H1 (cell line): ENCODE results near the gene ENPP1. TPM values are rescaled to one million over a fixed set of nuclear protein-coding genes. Genes with fewer than 3 reads are reported as not detected.

ENCODE experiments used
- CTCF ChIA-PET: fragments of 300-600 bp; sonication (Branson Sonifier 250); formaldehyde crosslinking; loops from one replicate; lab custom pipeline; 2021; ENCODE audit not compliant: partially characterized antibody; lab: Charles Lee
- POLR2A ChIA-PET: fragments of 300-600 bp; sonication (Branson Sonifier 250); formaldehyde crosslinking; loops from one replicate; lab custom pipeline; 2021; ENCODE audit warnings: inconsistent platforms; ENCODE audit not compliant: partially characterized antibody; lab: Charles Lee
- DNase-seq, 2 experiments: peaks; one replicate each; pipeline versions ENCODE4 v3.0.0 to v3.0.0-alpha.2; 2010 to 2022; ENCODE audit warnings: low spot score in 2 of 2, low read depth in 1 of 2, mixed read lengths in 1 of 2
- FAIRE-seq: peaks from 2 replicates; lab custom pipeline; 2011; peaks lifted over from hg19 to GRCh38; lab: Jason Lieb, UNC
- H2AFZ ChIP-seq: 2 replicates; pipeline ENCODE4 v1.8.1; 2012; ENCODE audit warnings: low read length, inconsistent platforms
- H2AK5ac ChIP-seq: 2 replicates; pipeline ENCODE4 v1.6.1; 2013; ENCODE audit warnings: low read depth, low read length
- H2BK120ac ChIP-seq: replicated peaks from 2 replicates; pipeline ENCODE3; 2013; ENCODE audit warnings: low read depth, low read length, inconsistent platforms
- H2BK12ac ChIP-seq: 2 replicates; pipeline ENCODE4 v1.6.1; 2013; ENCODE audit warnings: low read depth, low read length
- H2BK15ac ChIP-seq: 2 replicates; pipeline ENCODE4 v1.6.1; 2013; ENCODE audit warnings: low read length
- H2BK20ac ChIP-seq: 2 replicates; pipeline ENCODE4 v1.6.1; 2013; ENCODE audit warnings: low read length
- H2BK5ac ChIP-seq: 2 replicates; pipeline ENCODE4 v1.6.1; 2013; ENCODE audit warnings: low read depth, low read length
- H3K14ac ChIP-seq: 2 replicates; pipeline ENCODE4 v1.6.1; 2013; ENCODE audit warnings: inconsistent platforms; ENCODE audit not compliant: insufficient read length
- H3K18ac ChIP-seq: 2 replicates; pipeline ENCODE4 v1.6.1; 2013; ENCODE audit warnings: low read length; ENCODE audit errors: extremely low read depth
- H3K23ac ChIP-seq: 2 replicates; pipeline ENCODE4 v1.6.1; 2013; ENCODE audit warnings: inconsistent platforms; ENCODE audit not compliant: insufficient read length
- H3K23me2 ChIP-seq: 2 replicates; pipeline ENCODE4 v1.6.1; 2013; ENCODE audit warnings: low read depth, low read length
- H3K27ac ChIP-seq: 2 replicates; pipeline ENCODE4 v1.6.1; 2011; ENCODE audit warnings: low read depth, low read length, inconsistent platforms
- H3K27me3 ChIP-seq, 4 experiments: replicated peaks in 1 of 4; 1 replicate in 1 of 4; 2 replicates in 3 of 4; pipeline versions ENCODE4 v1.6.1 to v1.8.1; 2011 to 2013; ENCODE audit warnings: low read length in 3 of 4, mild to moderate bottlenecking in 3 of 4, inconsistent platforms in 2 of 4, mixed read lengths in 2 of 4, moderate library complexity in 1 of 4; ENCODE audit not compliant: control insufficient read depth in 3 of 4, insufficient read depth in 3 of 4; ENCODE audit errors: extremely low read depth in 1 of 4
- H3K36me3 ChIP-seq, 4 experiments: 2 replicates each; pipeline versions ENCODE4 v1.6.1 to v1.8.1; 2011 to 2013; ENCODE audit warnings: mild to moderate bottlenecking in 4 of 4, low read length in 3 of 4, moderate library complexity in 2 of 4, control low read depth in 1 of 4, inconsistent platforms in 1 of 4; ENCODE audit not compliant: insufficient read depth in 4 of 4, control insufficient read depth in 2 of 4
- H3K4ac ChIP-seq: replicated peaks from 2 replicates; pipeline ENCODE3; 2013; ENCODE audit warnings: low read length, low read depth, mixed read lengths, inconsistent platforms; ENCODE audit not compliant: insufficient read length
- H3K4me1 ChIP-seq, 4 experiments: replicated peaks in 1 of 4; 1 replicate in 1 of 4; 2 replicates in 3 of 4; pipeline versions ENCODE4 v1.6.1 to v1.8.1; 2011 to 2013; ENCODE audit warnings: low read length in 3 of 4, inconsistent platforms in 2 of 4, mixed read lengths in 1 of 4; ENCODE audit not compliant: insufficient read depth in 4 of 4, control insufficient read depth in 3 of 4
- H3K4me2 ChIP-seq, 2 experiments: 2 replicates each; pipeline versions ENCODE4 v1.6.1 to v1.8.1; 2011 to 2013; ENCODE audit warnings: low read depth in 2 of 2, low read length in 2 of 2, control low read depth in 1 of 2, inconsistent platforms in 1 of 2, mild to moderate bottlenecking in 1 of 2; ENCODE audit not compliant: insufficient read depth in 1 of 2
- H3K4me3 ChIP-seq, 4 experiments: fragments of 200-600, 300-600 bp in 1 of 4; sonication (generic), shearing (Covaris generic), sonication (Bioruptor Twin) in 1 of 4; 2 replicates each; pipeline versions ENCODE4 v1.5.1 to v1.8.1; 2011 to 2016; ENCODE audit warnings: low read length in 4 of 4, low read depth in 3 of 4, control low read depth in 2 of 4, inconsistent platforms in 2 of 4, mild to moderate bottlenecking in 2 of 4, mixed read lengths in 1 of 4, moderate library complexity in 1 of 4; ENCODE audit not compliant: insufficient read depth in 2 of 4; ENCODE audit errors: extremely low read depth in 1 of 4
- H3K56ac ChIP-seq: replicated peaks from 2 replicates; pipeline ENCODE3; 2013; ENCODE audit warnings: low read depth, mild to moderate bottlenecking, mixed read lengths, low read length, inconsistent platforms; ENCODE audit not compliant: insufficient read length
- H3K79me1 ChIP-seq: 2 replicates; pipeline ENCODE4 v1.6.1; 2013; ENCODE audit warnings: low read depth, low read length, control low read depth
- H3K79me2 ChIP-seq, 2 experiments: 2 replicates each; pipeline versions ENCODE4 v1.6.1 to v1.8.1; 2012 to 2013; ENCODE audit warnings: low read length in 2 of 2, mild to moderate bottlenecking in 2 of 2, inconsistent platforms in 1 of 2; ENCODE audit not compliant: insufficient read depth in 2 of 2, control insufficient read depth in 1 of 2
- H3K9ac ChIP-seq, 4 experiments: replicated peaks in 1 of 4; 1 replicate in 1 of 4; 2 replicates in 3 of 4; pipeline versions ENCODE4 v1.6.1 to v1.8.1; 2011 to 2013; ENCODE audit warnings: low read depth in 3 of 4, low read length in 3 of 4, control low read depth in 2 of 4, mild to moderate bottlenecking in 2 of 4, moderate library complexity in 2 of 4, inconsistent platforms in 1 of 4; ENCODE audit errors: extremely low read depth in 1 of 4
- H3K9me3 ChIP-seq, 2 experiments: 2 replicates each; pipeline versions ENCODE4 v1.6.1 to v1.8.1; 2012 to 2013; ENCODE audit warnings: mild to moderate bottlenecking in 2 of 2, moderate library complexity in 2 of 2, control low read depth in 1 of 2, inconsistent platforms in 1 of 2, low read depth in 1 of 2, low read length in 1 of 2, mixed read lengths in 1 of 2; ENCODE audit not compliant: insufficient read depth in 2 of 2
- H4K20me1 ChIP-seq, 2 experiments: replicated peaks in 1 of 2; 2 replicates each; pipeline versions ENCODE3 to v1.8.1; 2011 to 2013; ENCODE audit warnings: inconsistent platforms in 2 of 2, low read length in 2 of 2, mild to moderate bottlenecking in 1 of 2; ENCODE audit not compliant: insufficient read depth in 2 of 2, control insufficient read depth in 1 of 2
- H4K5ac ChIP-seq: 2 replicates; pipeline ENCODE4 v1.6.1; 2013; ENCODE audit warnings: low read length, low read depth, mixed read lengths, inconsistent platforms; ENCODE audit not compliant: insufficient read length
- H4K8ac ChIP-seq: 2 replicates; pipeline ENCODE4 v1.8.0; 2013; ENCODE audit warnings: mild to moderate bottlenecking, moderate library complexity, low read length, inconsistent platforms; ENCODE audit not compliant: insufficient read depth; ENCODE audit errors: extremely low read depth
- H4K91ac ChIP-seq: replicated peaks from 2 replicates; pipeline ENCODE3; 2013; ENCODE audit warnings: low read length, mixed read lengths, inconsistent platforms; ENCODE audit not compliant: insufficient read length
- SP1 ChIP-seq: IDR thresholded peaks from 2 replicates; pipeline ENCODE4 v1.6.1; 2011; ENCODE audit warnings: low read depth, low read length
- SRF ChIP-seq: IDR thresholded peaks from 2 replicates; pipeline ENCODE4 v1.6.1; 2011; ENCODE audit warnings: mild to moderate bottlenecking, low read depth, low read length, moderate library complexity
- YY1 ChIP-seq: IDR thresholded peaks from 2 replicates; pipeline ENCODE4 v1.6.1; 2011; ENCODE audit warnings: low read depth, mild to moderate bottlenecking, low read length
- WGBS, 2 experiments: shearing (Covaris generic) in 1 of 2; methylation state at CpG; one replicate each; pipeline versions ENCODE4 v1.1.6 to v1.1.7; 2013 to 2015; ENCODE audit warnings: low lambda C conversion rate in 2 of 2, mixed read lengths in 2 of 2, inconsistent platforms in 1 of 2, low coverage in 1 of 2, missing lambda C conversion rate in 1 of 2; ENCODE audit not compliant: insufficient replicate concordance in 2 of 2, insufficient coverage in 1 of 2, insufficient read length in 1 of 2; ENCODE audit errors: extremely low coverage in 1 of 2, missing lambda C conversion rate in 1 of 2; 5-methylcytosine and 5-hydroxymethylcytosine counted together
- polyA plus RNA-seq, 7 experiments: library from polyadenylated mRNA; depleted of rRNA in 3 of 7; stranded (reverse) in 5 of 7; unstranded in 2 of 7; fragments of >200 nt in 5 of 7; fragments of 200-250 nt in 2 of 7; gene quantifications; 1 replicate in 5 of 7; 2 replicates in 1 of 7; 4 replicates in 1 of 7; pipeline versions ENCODE4 v1.2.1 to v1.2.3, GENCODE V29; 2011 to 2013; ENCODE audit warnings: missing spikeins in 2 of 7, mixed read lengths in 2 of 7
- total RNA-seq: library from RNA; stranded (reverse); fragmentation: NEBNext Ultra II Directional; extraction: Animal tissue kit (Norgen Biotek cat#: 25700); gene quantifications from 2 replicates; pipeline ENCODE4 v1.2.1, GENCODE V29; 2021

ENPP1 gene
- total and polyA plus RNA-seq, 2 of the 8 experiments (the other 6 are each of a cell fraction or from before 2014, with no cell fraction given): 10.1 to 39.1 TPM

GRCh38 chr6:131911951-131912350 is 104.1 kb downstream of the ENPP1 start:
- CTCF ChIA-PET: interaction anchor here (1.0 to 3.9 kb wide), 4 partner anchors 10 to 217 kb away, joined by 4 to 42 read pairs (median 12); no protein-coding TSS in a partner anchor

More at GRCh38 chr6:131911951-131912350, 104.1 kb downstream of the ENPP1 start:
- peaks cover 0 to 34% of the 10 kb centered on the region in 2 experiments; a peak in 2 of 4 replicates for H3K79me2 ChIP-seq
- no peaks in the 10 kb centered on the region; the same call in 1 of the 2 replicates for H3K79me1 ChIP-seq
- no peak overlapping the region for H2BK12ac ChIP-seq
- DNase-seq: no peak
- no peak for FAIRE-seq
- no peak overlapping the region for H2BK15ac ChIP-seq
- H3K4me3 ChIP-seq: no peak overlapping the region
- H3K27ac ChIP-seq: no peak overlapping the region
- H2BK5ac ChIP-seq: no peak overlapping the region
- peaks cover 0 to 3% of the 10 kb centered on the region in 2 experiments for H4K20me1 ChIP-seq
- H4K5ac ChIP-seq: no peak overlapping the region
- H2BK20ac ChIP-seq: no peak overlapping the region
- H3K27me3 ChIP-seq: no peaks in the 10 kb centered on the region
- no peak overlapping the region for H3K14ac ChIP-seq
- no peak overlapping the region for H3K4ac ChIP-seq
- no peak overlapping the region for H4K8ac ChIP-seq
- H2AFZ ChIP-seq: no peak overlapping the region
- H2BK120ac ChIP-seq: no peak overlapping the region
- no peak overlapping the region for H4K91ac ChIP-seq
- no peak overlapping the region for H3K18ac ChIP-seq
- H3K9ac ChIP-seq: no peak overlapping the region
- H3K36me3 ChIP-seq: peaks cover 4 to 95% (median 66%) of the 10 kb centered on the region in 4 experiments; a peak in 7 of 8 replicates
- no peaks in the 10 kb centered on the region for H3K23me2 ChIP-seq
- no peak overlapping the region for H3K56ac ChIP-seq
- WGBS, 2 experiments: 92% methylated on average over 3 of the region's 3 CpGs; no CpG with 5 or more reads in 1 of the 2 experiments
- H3K23ac ChIP-seq: no peak overlapping the region
- no peak for TF ChIP-seq SP1
- no peak for TF ChIP-seq YY1
- no peak for TF ChIP-seq SRF
- TF ChIP-seq, all 59 proteins: peak for 0
- H2AK5ac ChIP-seq: no peak overlapping the region
- POLR2A ChIA-PET: interaction anchor here (0.8 to 1.4 kb wide), 3 partner anchors 11 to 40 kb away, joined by 3 read pairs; partner anchors contain the start of gene CCN2
- no peak overlapping the region for H3K4me2 ChIP-seq
- H3K4me1 ChIP-seq: peaks cover 0 to 8% (median 5%) of the 10 kb centered on the region in 4 experiments; a peak in 3 of 7 replicates
- peaks cover 7 to 13% of the 10 kb centered on the region in 2 experiments; a peak in 2 of 4 replicates for H3K9me3 ChIP-seq
